ENCODE measurements around the gene R3HDM2. TPM values are rescaled to one million over a fixed set of nuclear protein-coding genes. Genes with fewer than 3 reads are reported as not detected.

The R3HDM2 gene
- total RNA-seq, 2 experiments from 2014 or later, result 25.8 to 47.2 TPM

DNA sequence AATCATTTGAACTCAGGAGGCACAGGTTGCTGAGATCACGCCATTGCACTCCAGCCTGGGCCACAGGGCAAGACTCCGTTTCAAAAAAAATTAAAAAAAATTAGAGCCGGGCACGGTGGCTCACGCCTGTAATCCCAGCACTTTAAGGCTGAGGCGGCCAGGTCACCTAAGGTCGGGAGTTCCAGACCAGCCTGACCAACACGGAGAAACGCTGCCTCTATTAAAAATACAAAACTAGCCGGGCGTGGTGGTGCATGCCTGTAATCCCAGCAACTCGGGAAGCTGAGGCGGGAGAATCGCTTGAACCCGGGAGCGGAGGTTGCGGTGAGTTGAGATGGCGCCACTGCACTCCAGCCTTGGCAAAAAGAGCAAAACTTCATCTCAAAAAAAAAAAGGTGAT lies 35.7 kb downstream of the R3HDM2 start:
- H4K20me1 ChIP-seq (ENCODE audit: insufficient read depth, low read length), result no peaks in the 10 kb centered on the region
- no peak overlapping the region for H3K4me3 ChIP-seq (ENCODE audit: low read depth, low read length, poor library complexity, severe bottlenecking)
- intact Hi-C loops (cut with micrococcal nuclease; ENCODE audit: unreplicated experiment), result no loop called here
- H3K79me2 ChIP-seq (ENCODE audit: insufficient read depth, low read depth, low read length), result no peaks in the 10 kb centered on the region
- DNase-seq (ENCODE audit: low spot score), result no peak
- peaks cover 33% of the 10 kb centered on the region for H3K36me3 ChIP-seq (ENCODE audit: insufficient read depth, low read length)
- H2AFZ ChIP-seq (ENCODE audit: low read length), result no peak overlapping the region
- no TSS peak for BruUV-seq (replicated peaks)
- H3K9me3 ChIP-seq (ENCODE audit: low read length), result no peaks in the 10 kb centered on the region
- H3K9me2 ChIP-seq (ENCODE audit: insufficient read depth, low read length), result no peaks in the 10 kb centered on the region
- TF ChIP-seq CTCF (conservative IDR thresholded peaks at IDR 0.05; ENCODE audit: low read length) (no peak), EZH2phosphoT487 (IDR thresholded peaks at IDR 0.05; ENCODE audit: borderline replicate concordance, low read depth, low read length) (no peak)
- ChIA-PET CTCF (ENCODE audit: unreplicated experiment) (no interaction called here), POLR2A (no interaction called here)
- no peak overlapping the region for H3K27ac ChIP-seq (ENCODE audit: low read depth, low read length, poor library complexity, severe bottlenecking)
- H3K4me2 ChIP-seq (ENCODE audit: low read length), result no peak overlapping the region
- no peaks in the 10 kb centered on the region for H3K4me1 ChIP-seq (ENCODE audit: insufficient read depth, low read length, poor library complexity, severe bottlenecking)

- BruUV-seq (replicated peaks), result no TSS peak
- TF ChIP-seq EZH2phosphoT487 (IDR thresholded peaks at IDR 0.05; ENCODE audit: borderline replicate concordance, low read depth, low read length) (no peak), CTCF (conservative IDR thresholded peaks at IDR 0.05; ENCODE audit: low read length) (no peak)
- ChIA-PET POLR2A (interaction anchor here (0.9 to 1.4 kb wide), 3 partner anchors 10 to 84 kb away, joined by 3 to 4 read pairs (median 3); no protein-coding TSS in a partner anchor), CTCF (ENCODE audit: unreplicated experiment) (no interaction called here)
- Histone ChIP-seq H3K36me3 (ENCODE audit: insufficient read depth, low read length) (peaks cover 46% of the 10 kb centered on the region), H3K9me2 (ENCODE audit: insufficient read depth, low read length) (no peaks in the 10 kb centered on the region), H4K20me1 (ENCODE audit: insufficient read depth, low read length) (no peaks in the 10 kb centered on the region), H3K27ac (ENCODE audit: low read depth, low read length, poor library complexity, severe bottlenecking) (no peak overlapping the region), H2AFZ (ENCODE audit: low read length) (no peak overlapping the region), H3K4me3 (ENCODE audit: low read depth, low read length, poor library complexity, severe bottlenecking) (no peak overlapping the region), H3K79me2 (ENCODE audit: insufficient read depth, low read depth, low read length) (no peaks in the 10 kb centered on the region), H3K4me2 (ENCODE audit: low read length) (no peak overlapping the region), H3K4me1 (ENCODE audit: insufficient read depth, low read length, poor library complexity, severe bottlenecking) (no peaks in the 10 kb centered on the region), H3K9me3 (ENCODE audit: low read length) (no peaks in the 10 kb centered on the region)
- intact Hi-C loops (cut with micrococcal nuclease; ENCODE audit: unreplicated experiment), result loop anchor here (5.0 kb wide), 1 partner anchor 43 kb away; no protein-coding TSS in a partner anchor
- DNase-seq (ENCODE audit: low spot score), result no peak
Observed at GRCh38 chr12:57390174-57390573, 40.7 kb downstream of the R3HDM2 start.

DNA sequence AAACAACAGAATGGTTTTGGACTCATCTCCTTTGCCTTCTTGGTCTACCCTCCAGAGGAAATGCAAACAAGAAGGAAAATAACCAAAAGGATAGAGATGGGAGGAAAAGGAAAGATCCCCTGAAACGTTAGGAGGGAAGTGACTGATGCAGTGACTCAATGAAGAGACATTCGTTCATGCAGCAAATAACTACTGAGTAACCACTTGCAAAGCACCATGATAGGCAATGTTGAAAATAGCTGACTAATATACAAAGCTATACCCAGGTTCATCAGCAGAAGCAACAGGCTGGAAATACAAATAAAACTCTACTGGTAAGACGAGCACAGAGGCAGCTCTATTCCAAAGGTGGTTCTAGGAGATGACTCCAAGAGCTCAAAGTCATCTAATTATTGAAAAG lies 41.8 kb downstream of the R3HDM2 start:
- Histone ChIP-seq H3K36me3 (ENCODE audit: insufficient read depth, low read length) (peaks cover 37% of the 10 kb centered on the region), H4K20me1 (ENCODE audit: insufficient read depth, low read length) (no peaks in the 10 kb centered on the region), H3K9me3 (ENCODE audit: low read length) (no peaks in the 10 kb centered on the region), H3K4me3 (ENCODE audit: low read depth, low read length, poor library complexity, severe bottlenecking) (no peak overlapping the region), H2AFZ (ENCODE audit: low read length) (no peak overlapping the region), H3K79me2 (ENCODE audit: insufficient read depth, low read depth, low read length) (no peaks in the 10 kb centered on the region), H3K4me2 (ENCODE audit: low read length) (no peak overlapping the region), H3K9me2 (ENCODE audit: insufficient read depth, low read length) (no peaks in the 10 kb centered on the region), H3K27ac (ENCODE audit: low read depth, low read length, poor library complexity, severe bottlenecking) (no peak overlapping the region), H3K4me1 (ENCODE audit: insufficient read depth, low read length, poor library complexity, severe bottlenecking) (no peaks in the 10 kb centered on the region)
- no peak for DNase-seq (ENCODE audit: low spot score)
- intact Hi-C loops (cut with micrococcal nuclease; ENCODE audit: unreplicated experiment), result no loop called here
- TF ChIP-seq EZH2phosphoT487 (IDR thresholded peaks at IDR 0.05; ENCODE audit: borderline replicate concordance, low read depth, low read length) (no peak), CTCF (conservative IDR thresholded peaks at IDR 0.05; ENCODE audit: low read length) (no peak)
- ChIA-PET POLR2A (interaction anchor here (1.1 to 1.3 kb wide), 3 partner anchors 9 to 15 kb away, joined by 3 to 7 read pairs (median 5); no protein-coding TSS in a partner anchor), CTCF (ENCODE audit: unreplicated experiment) (no interaction called here)
- no TSS peak for BruUV-seq (replicated peaks)
